ENCODE measurements around the gene DSCAM.

- TF ChIP-seq POLR2AphosphoS5 (IDR thresholded peaks at IDR 0.05; ENCODE audit: insufficient read depth, low read depth, low read length) (no peak), EZH2 (IDR thresholded peaks at IDR 0.05; ENCODE audit: borderline replicate concordance, low read depth, low read length, severe bottlenecking) (no peak), POLR2A (IDR thresholded peaks at IDR 0.05; ENCODE audit: low read depth, low read length) (no peak), MAX (IDR thresholded peaks at IDR 0.05; ENCODE audit: insufficient read depth, insufficient read length) (no peak), FOS (IDR thresholded peaks at IDR 0.05; ENCODE audit: borderline replicate concordance, insufficient read depth, low read length) (no peak)
- TF ChIP-seq, protein P1, sequence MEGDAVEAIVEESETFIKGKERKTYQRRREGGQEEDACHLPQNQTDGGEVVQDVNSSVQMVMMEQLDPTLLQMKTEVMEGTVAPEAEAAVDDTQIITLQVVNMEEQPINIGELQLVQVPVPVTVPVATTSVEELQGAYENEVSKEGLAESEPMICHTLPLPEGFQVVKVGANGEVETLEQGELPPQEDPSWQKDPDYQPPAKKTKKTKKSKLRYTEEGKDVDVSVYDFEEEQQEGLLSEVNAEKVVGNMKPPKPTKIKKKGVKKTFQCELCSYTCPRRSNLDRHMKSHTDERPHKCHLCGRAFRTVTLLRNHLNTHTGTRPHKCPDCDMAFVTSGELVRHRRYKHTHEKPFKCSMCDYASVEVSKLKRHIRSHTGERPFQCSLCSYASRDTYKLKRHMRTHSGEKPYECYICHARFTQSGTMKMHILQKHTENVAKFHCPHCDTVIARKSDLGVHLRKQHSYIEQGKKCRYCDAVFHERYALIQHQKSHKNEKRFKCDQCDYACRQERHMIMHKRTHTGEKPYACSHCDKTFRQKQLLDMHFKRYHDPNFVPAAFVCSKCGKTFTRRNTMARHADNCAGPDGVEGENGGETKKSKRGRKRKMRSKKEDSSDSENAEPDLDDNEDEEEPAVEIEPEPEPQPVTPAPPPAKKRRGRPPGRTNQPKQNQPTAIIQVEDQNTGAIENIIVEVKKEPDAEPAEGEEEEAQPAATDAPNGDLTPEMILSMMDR (IDR thresholded peaks at IDR 0.05; ENCODE audit: extremely low read depth in 1 of 2, insufficient read depth in 1 of 2, low read depth in 1 of 2, low read length in 2 of 2) = no peak
These were observed 792.6 kb downstream of the DSCAM start for GRCh38 chr21:40054403-40054802.
